ENCODE measurements around the gene PPP1CA.
A peak's percentile ranks its signal among the peaks of the same experiment; 100 is the strongest.

The PPP1CA gene

GRCh38 chr11:67400942-67401494, 640 bp downstream of the PPP1CA start:
- DNase-seq = peak; percentile 43

GRCh38 chr11:67400251-67400941, 1.3 kb downstream of the PPP1CA start:
- no peak for DNase-seq

GRCh38 chr11:67398661-67399563, 2.7 kb downstream of the PPP1CA start:
- DNase-seq = no peak

DNA sequence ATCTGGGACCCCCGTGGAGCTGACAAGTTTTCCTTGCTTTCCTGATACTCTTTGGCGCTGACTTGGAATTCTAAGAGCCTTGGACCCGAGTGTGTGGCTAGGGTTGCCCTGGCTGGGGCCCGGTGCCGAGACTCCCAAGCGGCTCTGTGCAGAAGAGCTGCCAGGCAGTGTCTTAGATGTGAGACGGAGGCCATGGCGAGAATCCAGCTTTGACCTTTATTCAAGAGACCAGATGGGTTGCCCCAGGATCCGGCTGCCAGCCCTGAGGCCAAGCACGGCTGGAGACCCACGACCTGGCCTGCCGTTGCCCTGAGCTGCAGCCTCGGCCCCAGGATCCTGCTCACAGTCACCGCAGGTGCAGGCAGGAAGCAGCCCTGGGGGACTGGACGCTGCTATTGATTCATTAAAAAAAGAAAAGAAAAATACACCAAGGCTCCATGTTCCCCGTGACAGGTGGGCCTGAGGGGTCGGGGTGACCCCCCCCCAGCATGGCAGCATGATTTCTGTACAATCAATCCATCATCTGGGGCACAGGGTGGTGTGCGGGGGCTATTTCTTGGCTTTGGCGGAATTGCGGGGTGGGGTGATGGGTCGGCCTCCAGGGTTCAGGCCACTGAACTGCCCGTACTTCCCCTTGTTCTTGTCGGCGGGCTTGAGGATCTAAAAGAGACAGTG, 3.5 kb downstream of the PPP1CA start:
- no peak for DNase-seq

- DNase-seq = no peak
Measured at GRCh38 chr11:67397536-67397935, 4.1 kb downstream of the PPP1CA start.

DNA sequence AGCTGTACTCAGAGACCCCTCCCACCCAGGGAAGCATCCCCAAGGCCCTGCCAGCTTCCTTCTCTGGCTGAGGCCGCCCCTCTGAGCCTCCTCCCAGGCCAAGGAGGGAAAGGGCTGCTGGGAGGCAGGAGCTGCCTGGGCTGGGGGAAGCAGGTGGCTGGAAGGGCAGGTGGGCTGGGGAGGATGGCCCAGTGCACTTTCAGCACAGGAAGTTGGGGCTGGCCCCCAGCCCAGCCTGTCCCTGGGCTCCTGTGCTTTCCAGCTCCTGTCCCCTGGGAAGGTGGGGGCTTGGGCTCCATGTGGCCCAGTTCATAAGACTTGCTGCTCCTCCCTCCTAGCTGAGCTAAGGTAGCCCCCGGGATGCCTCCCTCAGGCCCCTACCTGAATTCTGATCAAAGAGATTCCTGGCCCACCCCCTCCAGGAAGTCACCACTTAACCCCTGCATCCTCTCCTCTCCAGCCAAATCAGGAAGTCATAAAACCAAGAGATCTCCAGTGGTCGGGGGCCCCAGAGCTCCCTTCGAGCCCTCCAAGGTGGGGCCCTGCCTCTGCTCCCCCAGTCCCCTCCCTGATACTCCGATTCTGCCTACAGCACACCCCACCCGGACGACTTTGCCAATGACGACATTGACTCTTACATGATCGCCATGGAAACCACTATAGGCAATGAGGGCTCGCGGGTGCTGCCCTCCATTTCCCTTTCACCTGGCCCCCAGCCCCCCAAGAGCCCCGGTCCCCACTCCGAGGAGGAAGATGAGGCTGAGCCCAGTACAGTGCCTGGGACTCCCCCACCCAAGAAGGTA, 4.9 kb downstream of the PPP1CA start:
- peak; percentile 57 for DNase-seq

DNA sequence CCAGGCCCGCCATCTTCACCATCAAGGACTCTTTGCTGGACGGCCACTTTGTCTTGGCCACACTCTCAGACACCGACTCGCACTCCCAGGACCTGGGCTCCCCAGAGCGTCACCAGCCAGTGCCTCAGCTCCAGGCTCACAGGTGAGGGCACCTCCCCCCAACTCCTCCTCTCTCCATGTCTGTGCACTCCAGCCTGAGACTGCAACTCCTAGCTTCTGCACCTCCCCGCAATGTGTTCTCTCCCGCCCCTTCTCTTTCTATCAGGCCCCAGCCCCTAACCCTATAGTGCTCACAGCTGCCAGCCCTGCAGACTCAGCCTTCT, 5.4 kb downstream of the PPP1CA start:
- DNase-seq = no peak

- no peak for DNase-seq
Measured at GRCh38 chr11:67395555-67396258, 6.0 kb downstream of the PPP1CA start.

GRCh38 chr11:67393990-67394389, 7.7 kb downstream of the PPP1CA start:
- no peak for DNase-seq

GRCh38 chr11:67393437-67393836, 8.2 kb downstream of the PPP1CA start:
- no peak for DNase-seq

- DNase-seq = peak; percentile 70
Measured at GRCh38 chr11:67392183-67392715, 9.4 kb downstream of the PPP1CA start.

DNA sequence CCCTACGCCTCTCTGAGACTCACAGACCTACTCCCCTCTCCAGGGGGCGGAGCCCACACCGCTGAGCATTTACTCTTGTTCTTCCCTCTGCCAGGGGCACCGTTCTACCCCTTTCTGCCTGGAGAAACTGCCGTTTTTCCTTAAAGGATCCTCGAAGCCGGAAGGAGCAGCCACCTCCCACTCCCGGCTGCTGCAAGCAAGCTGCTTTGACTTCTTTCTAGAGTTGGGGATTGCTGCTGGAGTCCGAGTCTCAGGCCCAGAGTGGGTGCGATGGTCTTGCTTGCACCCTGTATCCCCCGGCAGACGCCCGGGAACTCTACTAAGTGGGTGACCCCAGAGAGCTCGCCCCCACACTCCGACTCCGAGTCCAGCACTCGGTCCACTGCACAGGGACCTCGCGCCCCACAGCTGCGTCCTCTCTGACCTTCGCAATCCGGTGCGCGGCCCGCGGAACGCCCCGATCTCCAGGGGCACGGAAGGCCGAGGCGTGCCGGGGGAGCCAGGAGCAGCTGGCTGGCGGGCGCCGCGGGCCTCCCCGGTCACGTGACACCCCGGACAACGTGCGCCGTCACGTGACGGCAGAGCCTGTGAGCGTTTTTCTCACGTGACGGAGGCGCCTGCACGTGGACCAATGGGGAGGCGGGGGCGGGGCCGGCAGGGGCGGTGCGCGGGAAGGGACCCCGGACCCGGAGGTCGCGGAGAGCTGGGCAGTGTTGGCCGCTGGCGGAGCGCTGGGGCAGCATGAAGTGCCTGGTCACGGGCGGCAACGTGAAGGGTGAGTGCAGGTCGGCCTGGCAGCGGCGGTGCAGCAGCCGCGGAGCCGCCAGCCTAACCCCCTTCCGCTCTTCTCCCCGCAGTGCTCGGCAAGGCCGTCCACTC, 10.1 kb downstream of the PPP1CA start, which contains the start of gene RAD9A:
Gene RAD9A (plus strand): TSS at position 683 of the 879 bp plus-strand sequence. CDS start 59 bp downstream, at position 742.
- peak; percentile 99 for DNase-seq

DNA sequence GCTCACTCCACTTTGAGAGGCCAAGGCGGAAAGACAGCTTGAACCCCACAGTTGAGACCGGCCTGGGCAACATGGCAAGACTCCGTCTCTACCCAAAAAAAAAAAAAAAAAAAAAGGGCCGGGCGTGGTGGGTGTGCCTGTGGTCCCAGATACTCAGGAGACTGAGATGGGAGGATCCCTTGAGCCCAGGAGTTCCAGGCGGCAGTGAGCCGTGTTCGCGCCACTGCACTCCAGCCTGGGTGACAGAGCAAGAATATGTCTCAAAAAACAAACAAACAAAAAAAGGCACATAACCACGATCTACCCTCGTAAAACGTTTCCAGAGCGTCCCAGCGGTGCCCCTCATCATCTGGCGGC, 10.7 kb downstream of the PPP1CA start:
- no peak for DNase-seq

GRCh38 chr11:67389477-67389876, 12.2 kb downstream of the PPP1CA start:
- DNase-seq = peak; percentile 76

- no peak for DNase-seq
Measured at GRCh38 chr11:67387518-67387917, 14.1 kb downstream of the PPP1CA start.

DNA sequence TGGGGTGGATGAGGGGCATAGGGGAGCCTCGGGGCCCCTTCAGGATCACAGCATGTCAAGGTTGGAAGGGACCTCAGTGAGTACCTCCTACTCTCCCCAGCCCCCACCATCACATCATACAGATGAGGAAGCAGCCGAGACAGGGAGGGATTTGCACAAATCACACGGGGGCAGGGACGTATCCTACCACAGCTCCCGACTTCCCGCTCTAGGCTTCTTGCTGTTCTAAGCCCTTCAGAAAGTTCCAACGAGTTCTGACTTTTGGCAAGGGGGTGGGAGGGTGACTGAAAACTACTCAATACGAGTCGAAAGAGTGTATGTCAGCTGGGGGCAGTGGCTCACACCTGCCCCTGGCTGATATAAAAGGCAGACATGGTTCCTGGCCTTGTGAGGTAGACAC, 14.6 kb downstream of the PPP1CA start:
- DNase-seq = no peak

DNA sequence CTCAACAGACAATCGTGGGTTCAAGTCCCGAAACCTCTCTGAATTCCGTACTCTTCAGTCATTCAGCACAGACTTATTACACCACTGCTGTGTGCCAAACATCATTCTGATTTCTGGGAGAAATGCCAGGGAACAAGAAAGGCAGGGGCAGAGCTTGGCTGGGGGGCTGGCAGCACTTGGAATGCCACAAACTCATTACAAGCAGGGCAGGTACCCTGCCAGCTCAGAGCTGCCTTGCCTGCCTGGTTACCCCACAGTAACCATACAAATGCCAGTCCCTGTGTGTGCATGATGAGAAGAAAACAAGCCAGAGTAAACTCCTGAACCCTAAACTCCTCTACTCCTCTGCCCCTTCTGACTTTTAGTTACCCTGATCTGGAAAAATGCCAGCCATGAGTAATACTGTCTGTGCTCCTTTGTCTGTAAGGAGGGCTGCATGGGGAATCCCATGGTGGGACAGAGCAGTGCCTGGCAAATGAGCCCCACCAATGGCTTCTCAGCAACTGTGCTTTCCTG, 16.7 kb downstream of the PPP1CA start:
- peak; percentile 41 for DNase-seq

- DNase-seq = peak; percentile 86
Measured at GRCh38 chr11:67382276-67383136, 19.2 kb downstream of the PPP1CA start.
